Middle frontal gyrus (tissue), 1 donor: ENCODE data around the gene CCIN.
A peak's percentile ranks its signal among the peaks of the same experiment; 100 is the strongest.
"Not testable (repeated sequence)": the region's sequence is repeated elsewhere in the genome, so short reads cannot be mapped to it uniquely, and the experiment has no call there.

ENCODE experiments used
- DNase-seq: peaks from one replicate; pipeline ENCODE4 v3.0.0-alpha.2; 2015; ENCODE audit warnings: low spot score; ENCODE audit errors: extremely low spot score

CCIN gene

DNA sequence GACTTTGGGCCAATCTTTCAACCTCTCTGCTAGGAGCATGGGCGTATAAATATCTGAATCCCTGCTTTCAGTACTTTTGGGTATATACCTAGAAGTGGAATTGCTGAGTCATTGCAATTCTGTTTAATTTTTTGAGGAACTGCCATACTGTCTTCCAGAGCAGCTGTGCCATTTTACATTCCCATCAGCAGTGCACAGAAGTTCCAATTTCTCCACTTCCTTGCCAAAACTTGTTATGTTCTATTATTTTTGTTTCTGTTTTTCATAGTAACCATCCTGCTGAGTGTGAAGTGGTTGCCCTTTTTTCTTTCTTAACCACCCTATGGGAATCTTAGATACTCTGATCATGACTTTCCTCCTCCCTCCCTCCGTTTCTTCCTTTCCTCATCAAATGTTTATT is 11.1 kb upstream of the CCIN start:
- no peak for DNase-seq

DNA sequence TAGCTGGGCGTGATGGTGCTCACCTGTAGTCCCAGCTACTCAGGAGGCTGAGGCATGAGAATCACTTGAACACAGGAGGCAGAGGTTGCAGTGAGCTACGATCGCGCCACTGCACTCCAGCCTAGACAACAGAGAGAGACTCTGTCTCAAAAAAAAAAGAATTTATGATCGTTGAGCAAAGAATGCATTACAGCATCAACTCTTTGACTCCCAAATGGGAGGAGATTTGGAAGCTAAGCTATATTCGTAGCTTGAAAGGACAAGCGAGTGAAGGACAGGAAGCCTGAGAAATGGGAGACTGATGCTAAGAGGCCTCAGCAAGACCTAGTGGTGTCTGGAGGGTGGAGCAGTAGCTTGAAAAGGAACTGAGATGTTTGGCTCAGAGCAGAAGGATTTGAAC is 10.3 kb upstream of the CCIN start:
- no peak for DNase-seq

DNA sequence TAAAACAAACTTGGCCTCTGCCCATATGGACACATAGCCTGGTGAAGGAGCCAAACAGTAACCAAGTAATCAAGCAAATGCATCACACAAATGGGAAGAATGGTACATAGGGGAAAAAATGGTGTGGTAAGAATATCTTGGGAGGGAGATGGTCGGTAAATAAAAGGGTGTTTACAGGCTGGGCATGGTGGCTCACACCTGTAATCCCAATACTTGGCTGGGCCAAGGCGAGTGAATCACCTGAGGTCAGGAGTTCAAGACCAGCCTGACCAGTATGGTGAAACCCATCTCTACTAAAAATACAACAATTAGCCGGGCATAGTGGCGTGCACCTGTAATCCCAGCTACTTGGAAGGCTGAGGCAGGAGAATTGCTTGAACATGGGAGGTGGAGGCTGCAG is 9.7 kb upstream of the CCIN start:
- not testable (repeated sequence) for DNase-seq

DNA sequence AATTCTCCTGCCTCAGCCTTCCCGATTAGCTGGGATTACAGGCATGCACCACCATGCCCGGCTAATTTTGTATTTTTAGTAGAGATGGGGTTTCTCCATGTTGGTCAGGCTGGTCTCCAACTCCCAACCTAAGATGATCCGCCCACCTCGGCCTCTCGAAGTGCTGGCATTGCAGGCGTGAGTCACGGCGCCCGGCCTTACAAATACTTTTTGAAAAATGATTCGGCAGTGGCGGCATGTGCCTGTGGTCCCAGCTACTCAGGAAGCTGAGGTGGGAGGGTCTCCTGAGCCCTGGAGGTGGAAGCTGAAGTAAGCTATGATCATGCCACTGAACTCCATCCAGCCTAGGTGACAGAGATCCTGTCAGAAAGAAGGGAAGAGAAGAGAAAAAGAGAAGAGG is 9.1 kb upstream of the CCIN start:
- DNase-seq: not testable (repeated sequence)

DNA sequence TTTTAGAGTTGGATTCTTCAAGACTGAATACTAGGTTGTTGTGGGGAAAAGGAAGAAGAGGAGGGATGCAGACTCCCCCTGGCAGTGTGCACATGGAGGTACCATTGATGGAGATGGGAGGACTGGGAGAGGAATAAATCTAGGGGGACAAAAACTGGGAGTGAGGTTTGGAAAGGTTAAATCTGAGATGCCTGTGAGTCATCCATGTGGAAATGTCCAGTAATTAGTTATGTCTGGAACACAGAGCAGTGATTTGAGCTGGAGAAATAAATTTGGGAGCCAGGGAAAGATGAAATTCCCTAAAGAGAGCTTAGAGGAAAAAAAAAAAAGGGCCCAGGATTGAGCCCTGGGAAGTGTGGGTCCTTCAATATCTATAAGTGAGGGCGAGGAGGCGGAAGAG is 8.0 kb upstream of the CCIN start:
- DNase-seq: no peak

DNA sequence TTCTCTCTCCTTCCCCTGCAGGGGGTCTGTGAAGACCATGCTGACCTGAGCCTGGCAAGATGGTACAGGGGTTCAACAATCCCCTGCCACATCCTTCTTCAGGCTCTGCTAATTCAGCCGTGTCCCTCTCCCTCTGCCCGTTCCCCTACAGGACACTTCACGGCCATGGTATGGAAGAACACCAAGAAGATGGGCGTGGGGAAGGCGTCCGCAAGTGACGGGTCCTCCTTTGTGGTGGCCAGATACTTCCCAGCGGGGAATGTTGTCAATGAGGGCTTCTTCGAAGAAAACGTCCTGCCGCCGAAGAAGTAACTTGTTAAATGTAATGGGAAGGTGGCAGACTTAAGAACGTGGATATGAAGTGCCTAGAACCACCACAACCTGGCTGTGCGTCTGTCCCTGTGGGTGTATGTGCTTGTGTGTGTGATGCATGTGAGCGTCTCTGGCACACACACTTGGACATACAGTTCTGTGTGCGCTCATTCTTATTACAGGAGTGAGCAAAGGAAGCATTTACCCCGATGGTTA is 6.9 kb upstream of the CCIN start:
- no peak for DNase-seq

DNA sequence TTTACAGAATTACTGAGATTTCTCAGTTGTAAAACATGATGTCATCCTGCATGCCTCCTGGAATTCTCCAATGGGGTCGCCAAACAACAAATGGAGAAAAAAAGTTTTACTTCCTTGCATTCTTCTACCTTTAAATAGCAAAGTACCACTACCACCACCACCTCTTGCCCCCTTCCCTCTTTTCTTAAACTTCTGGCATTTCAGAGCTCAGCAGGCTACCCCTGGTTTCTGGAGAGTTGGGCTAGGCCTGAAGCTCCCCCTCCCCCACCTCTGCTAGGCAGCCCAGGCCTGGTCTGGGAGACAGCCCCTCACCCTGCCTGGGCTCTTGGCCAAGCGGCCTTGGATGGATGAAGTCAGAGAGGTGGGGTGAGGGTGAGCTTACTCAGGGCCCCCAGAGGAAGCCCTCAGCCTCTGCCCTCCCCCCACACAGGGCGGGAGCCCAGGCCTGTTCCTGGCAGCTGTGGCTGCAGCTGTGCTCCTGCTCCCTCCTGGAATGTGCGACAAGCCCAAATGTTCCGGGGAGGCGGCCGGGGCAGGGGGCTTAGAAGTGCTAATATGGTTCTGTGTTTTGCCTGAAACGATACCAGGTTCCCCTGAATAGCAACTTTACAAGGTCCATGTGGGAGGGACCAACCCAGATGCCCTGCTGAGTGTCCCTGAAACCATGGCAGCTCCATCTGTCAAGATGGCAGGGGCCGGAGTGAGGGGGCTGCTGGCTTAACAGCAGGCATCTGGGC is 6.0 kb upstream of the CCIN start:
- DNase-seq: no peak

DNA sequence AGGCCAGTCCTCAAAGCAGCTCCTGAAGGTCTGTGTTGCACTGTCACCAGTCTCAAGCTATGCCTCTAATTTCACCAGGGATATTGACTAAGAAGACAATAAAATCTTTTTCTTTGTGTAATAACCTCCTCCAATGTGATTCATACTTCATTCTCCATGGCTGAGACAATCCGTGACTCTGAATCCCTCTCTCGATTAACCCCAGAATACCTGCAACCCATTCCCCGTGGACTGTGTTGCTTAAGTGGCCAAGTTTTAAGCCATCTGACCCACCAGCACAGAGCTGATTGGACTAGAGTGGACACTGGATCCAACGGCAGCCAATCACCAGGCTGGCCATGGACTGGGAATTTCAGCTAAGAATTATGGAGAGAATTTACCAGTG is 5.4 kb upstream of the CCIN start:
- no peak for DNase-seq

DNA sequence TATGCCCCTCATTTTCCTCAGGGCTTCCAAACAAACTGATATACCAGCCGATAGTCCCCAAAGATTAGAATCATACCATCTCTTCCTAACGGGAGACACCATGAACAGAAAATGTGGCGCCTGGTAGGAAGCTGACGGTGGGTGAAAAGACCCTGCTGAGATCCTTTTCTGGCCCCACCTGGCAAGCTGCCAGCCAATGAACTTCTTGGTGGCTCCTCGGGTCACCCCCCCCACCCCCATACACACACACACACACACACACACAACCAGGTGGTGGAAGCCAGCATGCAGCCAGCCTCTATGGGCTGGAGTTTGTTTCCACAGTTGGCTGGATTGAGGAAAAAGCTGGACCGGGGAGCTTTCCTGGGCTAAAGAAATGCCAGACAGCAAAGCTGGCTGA is 4.8 kb upstream of the CCIN start:
- no peak for DNase-seq

DNA sequence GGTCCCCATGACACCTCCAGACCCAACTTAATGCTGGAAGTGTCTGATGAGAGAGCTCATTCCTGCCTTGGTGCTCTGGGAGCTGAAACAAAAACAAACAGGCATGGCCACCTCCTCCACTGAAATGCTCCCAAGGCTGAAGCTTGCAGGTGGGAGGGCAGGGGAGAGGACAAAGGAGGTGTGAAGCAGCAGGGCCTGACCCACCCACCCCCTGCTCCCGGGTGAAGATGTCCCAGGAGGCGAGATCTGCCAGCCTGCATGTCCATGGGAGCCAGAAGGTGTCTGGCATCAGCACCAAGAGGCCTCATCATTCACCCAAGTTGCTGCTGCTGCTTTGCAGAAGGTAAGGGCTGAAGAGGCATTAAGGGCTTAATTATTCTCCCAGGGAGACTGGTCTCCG is 4.2 kb upstream of the CCIN start:
- DNase-seq: no peak

DNA sequence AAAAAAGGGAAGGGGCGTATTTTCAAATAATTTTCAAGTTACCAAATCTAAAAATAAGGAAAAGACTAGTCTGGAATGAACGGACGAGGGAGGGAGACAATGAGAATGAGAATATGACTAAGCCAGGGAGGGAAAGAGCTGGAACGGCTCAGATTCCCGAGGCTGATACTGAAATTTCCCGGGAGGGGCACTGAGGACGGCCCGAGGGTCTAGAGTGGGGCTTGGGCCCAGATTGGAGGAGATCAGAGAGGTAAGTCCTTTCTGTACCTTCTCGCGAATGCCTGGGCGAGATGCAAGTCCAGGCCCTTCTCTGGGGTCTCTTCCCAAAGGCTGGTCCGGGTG is 3.4 kb upstream of the CCIN start:
- DNase-seq: no peak

DNA sequence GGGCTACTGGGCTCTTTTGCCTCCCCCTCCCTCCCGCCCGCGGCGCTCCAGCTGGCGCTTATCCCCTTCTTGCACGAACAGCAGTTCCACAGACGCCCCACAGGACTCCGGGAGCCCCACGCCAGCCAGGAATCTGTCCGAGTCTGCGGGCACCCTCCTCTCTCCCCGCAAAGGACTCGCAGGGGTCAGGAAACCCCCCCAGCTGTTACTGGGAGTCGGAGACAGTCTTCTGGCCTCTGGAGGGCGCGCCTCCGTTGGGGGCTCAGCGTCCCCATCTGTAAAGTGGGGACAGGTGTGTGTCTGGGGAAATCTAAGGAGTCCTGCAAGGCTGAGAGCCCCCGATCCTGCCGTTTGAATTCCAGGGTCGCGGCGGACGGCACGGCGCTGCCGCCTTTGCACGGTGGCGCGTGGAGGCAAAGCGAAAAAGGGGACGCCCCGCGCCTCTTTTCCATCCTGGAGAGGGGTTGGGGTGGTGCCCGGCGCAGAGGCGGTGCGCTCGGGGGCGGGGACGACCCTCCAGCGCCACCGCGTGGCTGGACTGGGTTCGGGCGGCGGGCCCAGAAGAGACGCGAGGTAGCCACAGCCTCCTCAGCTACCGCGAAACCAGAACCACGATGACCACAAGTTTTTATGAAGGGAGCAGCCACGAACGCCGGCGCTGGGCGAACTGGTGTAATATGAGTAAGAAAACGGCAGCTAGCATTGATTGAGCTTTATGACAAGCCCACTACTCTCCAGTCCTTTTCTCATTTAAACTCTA is 2.8 kb upstream of the CCIN start:
- DNase-seq: peak; percentile 66

DNA sequence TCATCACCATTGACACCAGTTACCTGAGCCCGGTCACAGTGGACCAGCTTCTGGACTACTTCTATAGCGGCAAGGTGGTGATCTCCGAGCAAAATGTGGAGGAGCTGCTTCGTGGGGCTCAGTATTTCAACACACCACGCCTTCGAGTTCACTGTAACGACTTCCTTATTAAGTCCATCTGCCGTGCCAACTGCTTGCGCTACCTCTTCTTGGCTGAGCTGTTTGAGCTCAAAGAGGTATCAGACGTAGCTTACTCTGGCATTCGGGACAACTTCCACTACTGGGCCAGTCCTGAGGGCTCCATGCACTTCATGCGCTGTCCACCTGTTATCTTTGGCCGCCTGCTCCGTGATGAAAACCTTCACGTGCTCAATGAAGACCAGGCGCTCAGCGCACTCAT is 520 bp downstream of the CCIN start:
- DNase-seq: no peak

DNA sequence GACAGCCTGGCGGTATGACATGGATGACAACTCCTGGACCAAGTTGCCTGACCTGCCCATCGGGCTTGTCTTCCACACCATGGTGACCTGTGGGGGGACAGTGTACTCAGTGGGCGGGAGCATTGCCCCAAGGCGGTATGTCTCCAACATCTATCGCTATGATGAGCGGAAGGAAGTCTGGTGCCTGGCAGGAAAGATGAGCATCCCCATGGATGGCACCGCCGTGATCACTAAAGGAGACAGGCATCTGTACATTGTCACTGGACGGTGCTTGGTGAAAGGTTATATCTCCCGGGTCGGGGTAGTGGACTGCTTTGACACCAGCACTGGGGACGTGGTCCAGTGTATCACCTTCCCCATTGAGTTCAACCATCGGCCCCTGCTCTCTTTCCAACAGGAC is 1.3 kb downstream of the CCIN start:
- no peak for DNase-seq

DNA sequence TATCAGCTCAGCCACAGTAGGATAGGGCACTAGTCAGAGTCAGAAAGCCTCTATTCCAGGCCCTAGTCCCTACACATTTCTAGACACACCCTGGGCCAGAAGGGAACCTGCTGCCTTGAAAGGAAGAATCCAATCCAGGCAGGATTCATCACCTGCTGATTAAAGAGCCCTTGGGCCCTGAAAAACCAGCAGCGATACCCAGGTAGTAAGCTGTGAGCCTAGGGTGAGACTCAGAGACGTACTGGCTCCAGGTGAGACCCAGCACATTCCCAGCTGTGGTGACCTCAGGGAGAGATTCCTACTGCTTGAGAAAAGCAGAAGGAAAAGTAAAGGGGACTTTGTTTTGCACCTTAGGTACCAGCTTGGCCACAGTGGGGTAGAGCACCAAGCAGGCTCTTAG is 4.7 kb downstream of the CCIN start:
- no peak for DNase-seq

DNA sequence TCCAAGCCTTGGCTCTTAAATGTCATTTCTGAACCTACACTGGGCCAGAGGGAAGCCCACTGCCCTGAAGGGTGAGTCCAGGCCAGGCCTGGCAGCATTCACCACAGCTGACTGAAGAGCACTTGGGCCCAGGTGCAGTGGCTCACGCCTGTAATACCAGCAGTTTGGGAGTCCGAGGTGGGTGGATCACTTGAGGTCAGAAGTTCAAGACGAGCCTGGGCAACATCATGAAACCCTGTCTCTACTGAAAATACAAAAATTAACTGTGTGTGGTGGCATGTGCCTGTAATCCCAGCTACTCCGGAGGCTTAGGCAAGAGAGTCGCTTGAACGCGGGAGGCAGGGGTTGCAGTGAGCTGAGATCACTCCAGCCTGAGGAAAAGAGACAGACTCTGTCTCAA is 5.1 kb downstream of the CCIN start:
- no peak for DNase-seq

DNA sequence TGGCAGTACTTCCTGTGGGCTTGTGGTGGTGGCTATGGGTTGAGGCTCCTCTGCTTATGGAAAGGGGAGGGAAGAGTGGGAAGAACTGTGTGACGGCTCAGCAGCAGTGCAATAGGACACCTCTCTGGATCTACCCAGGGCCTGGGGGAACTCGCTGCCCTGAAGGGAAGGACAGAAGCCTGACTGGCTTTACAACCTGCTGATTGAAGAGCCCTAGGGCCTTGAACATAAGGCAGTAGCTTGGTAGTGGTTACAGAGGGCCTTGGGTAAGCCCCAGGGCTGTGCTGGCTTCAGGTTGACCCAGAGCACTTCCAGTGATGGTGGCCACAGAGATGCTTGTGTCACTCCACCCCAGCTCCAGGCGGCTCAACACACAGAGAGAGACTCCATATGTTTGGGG is 5.5 kb downstream of the CCIN start:
- DNase-seq: no peak

DNA sequence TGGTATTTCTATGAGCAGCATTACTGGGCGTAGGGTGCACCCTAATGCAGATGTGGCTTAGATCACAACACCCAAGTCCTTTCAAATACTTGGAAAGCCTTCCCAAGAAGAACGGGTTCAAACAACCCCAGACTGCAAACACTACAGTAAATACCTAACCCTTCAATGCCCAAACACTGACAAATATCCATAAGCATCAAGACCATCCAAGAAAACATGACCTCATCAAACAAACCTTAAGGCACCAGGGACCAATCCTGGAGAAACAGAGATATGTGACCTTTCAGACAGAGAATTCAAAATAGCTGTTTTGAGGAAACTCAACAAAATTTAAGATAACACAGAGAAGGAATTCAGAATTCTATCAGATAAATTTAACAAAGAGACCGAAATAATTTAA is 6.0 kb downstream of the CCIN start:
- DNase-seq: not testable (repeated sequence)

DNA sequence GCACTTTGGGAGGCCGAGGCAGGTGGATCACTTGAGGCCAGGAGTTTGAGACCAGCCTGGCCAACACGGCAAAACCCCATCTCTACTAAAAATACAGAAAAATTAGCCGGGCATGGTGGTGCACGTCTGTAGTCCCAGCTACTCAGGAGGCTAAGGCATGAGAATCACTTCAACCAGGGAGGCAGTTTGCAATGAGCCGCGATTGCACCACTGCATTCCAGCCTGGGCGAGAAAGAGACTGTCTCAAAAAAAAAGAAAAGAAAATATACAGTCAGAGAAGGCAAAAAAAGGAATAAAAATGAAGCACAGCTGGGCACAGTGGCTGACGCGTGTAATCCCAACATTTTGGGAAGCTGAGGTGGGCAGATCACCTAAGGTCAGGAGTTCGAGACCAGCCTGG is 7.3 kb downstream of the CCIN start:
- not testable (repeated sequence) for DNase-seq

DNA sequence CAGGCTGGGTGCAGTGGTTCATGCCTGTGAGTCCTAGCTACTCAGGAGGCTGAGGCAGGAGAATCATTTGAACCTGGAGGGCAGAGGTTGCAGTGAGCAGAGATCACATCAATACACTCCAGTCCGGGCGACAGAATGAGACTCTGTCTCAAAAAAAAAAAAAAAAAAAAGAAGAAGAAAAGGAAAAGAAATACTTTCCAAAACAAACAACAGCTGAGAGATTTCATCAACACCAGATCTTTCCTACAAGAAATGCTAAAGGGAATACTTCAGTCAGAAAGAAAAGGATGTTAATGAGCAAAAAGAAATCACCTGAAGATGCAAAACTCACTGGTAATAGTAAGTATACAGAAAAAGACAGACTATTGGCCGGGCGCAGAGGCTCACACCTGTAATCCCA is 8.4 kb downstream of the CCIN start:
- DNase-seq: no peak

DNA sequence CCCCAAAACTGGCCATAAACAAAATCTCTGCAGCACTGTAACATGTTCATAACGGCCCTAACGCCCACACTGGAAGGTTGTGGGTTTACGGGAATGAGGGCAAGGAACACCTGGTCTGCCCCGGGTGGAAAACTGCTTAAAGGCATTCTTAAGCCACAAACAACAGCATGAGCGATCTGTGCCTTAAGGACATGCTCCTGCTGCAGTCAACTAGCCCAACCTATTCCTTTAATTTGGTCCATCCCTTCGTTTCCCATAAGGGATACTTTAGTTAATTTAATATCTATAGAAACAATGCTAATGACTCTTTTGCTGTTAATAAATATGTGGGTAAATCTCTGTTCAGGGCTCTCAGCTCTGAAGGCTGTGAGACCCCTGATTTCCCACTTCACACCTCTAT is 11.1 kb downstream of the CCIN start:
- DNase-seq: not testable (repeated sequence)

DNA sequence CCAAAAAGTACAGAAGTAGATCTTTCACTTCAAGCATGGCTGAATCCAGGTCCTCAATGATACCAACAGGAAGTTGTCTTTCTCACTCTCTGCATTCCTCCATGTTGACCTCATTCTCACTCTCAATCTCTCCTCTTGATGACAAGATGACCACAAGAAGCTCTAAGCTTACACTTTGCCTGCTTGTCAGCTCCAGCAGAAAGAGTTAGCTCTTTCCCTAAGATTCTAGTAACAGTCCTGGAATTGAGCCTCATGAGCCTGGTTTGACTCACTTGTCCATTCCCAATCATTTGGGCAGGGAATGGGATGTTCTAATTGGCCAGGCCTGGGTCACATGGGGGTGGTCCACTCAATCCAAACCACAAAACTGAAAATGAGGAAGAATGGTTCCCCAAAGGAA is 18.2 kb downstream of the CCIN start:
- DNase-seq: no peak

DNA sequence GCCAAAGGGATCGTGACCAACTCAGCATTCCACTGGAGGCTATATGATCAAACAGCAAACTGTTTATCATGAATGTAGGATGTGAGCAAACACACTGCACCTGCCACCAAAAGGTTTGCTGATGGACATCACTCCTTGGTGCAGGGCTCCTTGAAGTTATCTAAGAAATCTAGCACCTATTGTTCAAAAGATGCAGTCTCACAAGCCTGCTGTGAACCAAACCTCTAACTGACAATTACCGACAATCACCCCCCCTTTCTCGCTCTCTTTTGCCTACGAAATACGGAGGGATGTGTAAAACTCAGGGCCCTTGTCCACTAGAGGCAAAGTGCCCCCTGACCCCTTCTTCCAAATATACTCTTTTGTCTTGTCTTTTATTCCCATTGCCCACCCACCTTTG is 19.0 kb downstream of the CCIN start:
- DNase-seq: no peak
